Cardiac fibroblast (primary cell): ENCODE results near the gene BACE2.
A peak's percentile ranks its signal among the peaks of the same experiment; 100 is the strongest.

Experiments used
- DNase-seq, 2 donors: peaks; one replicate each; pipeline versions ENCODE4 v3.0.0 to v3.0.0-alpha.2; 2010; ENCODE audit warnings: low read depth in 2 of 2
- H3K4me3 ChIP-seq, 2 donors: replicated peaks in 1 of 2; 1 replicate in 1 of 2; 2 replicates in 1 of 2; pipeline ENCODE4 v1.5.1; 2011; ENCODE audit warnings: low read depth in 2 of 2, low read length in 2 of 2, mild to moderate bottlenecking in 2 of 2, moderate library complexity in 1 of 2
- CTCF ChIP-seq: IDR thresholded peaks from one replicate; pipeline ENCODE4 v1.5.1; 2011; ENCODE audit warnings: low read depth, mild to moderate bottlenecking, low read length, inconsistent platforms

The BACE2 gene

GRCh38 chr21:41326414-41327080, 158.6 kb downstream of the BACE2 start:
- H3K4me3 ChIP-seq, result no peak overlapping the region
- no peak for DNase-seq
- TF ChIP-seq CTCF, result no peak

GRCh38 chr21:41327753-41328152, 159.8 kb downstream of the BACE2 start:
- no peak for TF ChIP-seq CTCF
- DNase-seq, result no peak
- no peak overlapping the region for H3K4me3 ChIP-seq

- TF ChIP-seq CTCF, result no peak
- peak; percentile 5 to 9 for DNase-seq
- H3K4me3 ChIP-seq, result no peak overlapping the region
These were observed 161.0 kb downstream of the BACE2 start for GRCh38 chr21:41328660-41329607.
